NCI-H146 treated with DMSO at 0.1 percent for 48 hours (cell line): ENCODE data around the gene ZMYND11.

Source experiments
- DNase-seq: peaks from one replicate; lab custom pipeline; 2025; ENCODE audit not compliant: unreplicated experiment; lab: John Stamatoyannopoulos, UW

ZMYND11 gene

DNA sequence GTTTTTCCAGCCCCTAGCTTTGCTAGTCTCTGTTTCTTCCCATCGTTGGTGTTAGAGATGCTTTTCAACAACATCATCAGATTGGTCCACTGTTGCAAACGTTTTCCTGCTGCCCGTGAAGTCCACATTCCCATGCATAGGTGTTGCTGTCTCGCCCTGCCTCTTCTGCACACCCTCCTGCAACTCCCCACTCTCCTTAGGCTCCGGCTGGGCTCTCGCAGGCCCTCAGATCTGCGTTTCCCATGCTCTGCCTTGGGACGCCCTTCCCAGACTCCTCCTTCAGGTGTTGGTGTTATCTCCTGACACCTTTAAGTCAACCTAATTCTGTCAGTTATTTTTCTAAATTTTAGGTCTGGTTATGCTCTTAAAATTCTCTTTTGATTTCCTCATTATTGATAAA lies 55.0 kb downstream of the ZMYND11 start:
- no peak for DNase-seq

DNA sequence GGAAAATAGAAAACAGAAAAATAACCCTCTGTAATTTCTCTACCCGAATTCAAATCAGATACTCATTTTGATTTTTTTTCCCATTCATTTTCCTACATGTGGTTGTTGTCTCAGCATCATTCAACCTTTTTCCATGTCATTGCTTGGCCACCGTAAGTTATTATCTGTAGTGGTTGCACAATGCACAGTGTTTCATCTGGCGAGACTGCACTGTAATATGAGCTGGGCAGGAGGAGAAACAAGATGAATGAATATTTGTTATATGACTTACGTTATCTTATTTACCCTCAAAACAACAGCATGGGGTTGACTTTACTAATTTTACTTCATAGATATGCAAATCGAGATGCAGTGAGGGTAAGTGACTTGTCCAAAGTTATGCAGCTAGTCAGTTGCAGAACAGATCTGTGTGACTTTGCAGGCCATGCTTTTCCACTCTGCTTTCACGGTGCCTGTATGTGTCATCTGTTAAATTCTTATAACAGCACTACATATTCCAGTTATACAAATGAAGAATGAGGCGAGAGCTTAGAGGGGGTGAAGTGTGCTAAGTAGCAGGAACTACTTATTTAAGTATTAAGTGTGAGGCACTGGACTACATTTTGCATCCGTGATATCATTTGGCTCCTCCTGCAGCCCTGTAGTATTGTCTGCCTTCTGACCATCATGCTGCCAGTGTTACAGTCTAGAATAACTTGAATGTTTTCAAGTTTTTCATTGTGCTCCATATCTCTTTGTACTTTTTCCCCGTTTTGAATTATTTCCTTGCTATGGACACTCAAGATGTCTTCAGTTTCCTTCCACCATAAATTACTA lies 56.7 kb downstream of the ZMYND11 start:
- DNase-seq, result peak; percentile 59

DNA sequence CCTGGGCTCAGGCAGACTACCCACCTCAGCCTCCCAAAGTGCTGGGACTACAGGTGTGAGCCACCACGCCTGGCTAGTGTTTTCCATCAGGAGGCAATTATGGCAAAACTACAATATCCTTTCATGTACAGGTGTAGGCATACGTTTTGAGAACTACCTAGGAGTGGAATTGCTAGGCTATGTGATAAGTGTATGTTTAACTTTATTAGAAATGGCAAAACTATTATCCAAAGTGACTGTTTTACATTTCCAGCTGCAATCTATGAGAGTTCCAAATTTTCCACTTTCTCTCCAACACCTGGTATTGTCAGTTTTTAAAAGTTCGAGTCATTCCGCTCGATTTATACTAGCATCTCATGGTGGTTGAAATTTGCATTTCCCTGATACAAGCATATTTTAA lies 59.0 kb downstream of the ZMYND11 start:
- no peak for DNase-seq

DNA sequence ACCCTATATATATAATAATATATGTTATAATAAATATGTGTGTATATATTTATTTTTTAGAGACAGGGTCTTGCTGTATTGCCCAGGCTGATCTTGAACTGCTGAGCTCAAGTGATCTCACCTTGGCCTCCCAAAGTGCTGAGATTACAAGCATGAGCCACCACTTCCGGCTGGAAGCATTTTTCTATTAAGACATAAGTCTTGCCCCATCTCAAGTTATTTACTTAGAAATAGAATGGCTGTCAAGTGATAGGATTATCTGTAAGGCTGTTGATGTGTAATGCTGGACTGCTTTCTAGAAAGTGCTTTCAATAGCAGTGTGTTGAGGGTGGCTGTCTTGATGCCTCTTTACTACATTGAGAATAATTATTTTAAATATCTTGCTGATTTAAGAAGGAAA lies 65.2 kb downstream of the ZMYND11 start:
- DNase-seq, result no peak

DNA sequence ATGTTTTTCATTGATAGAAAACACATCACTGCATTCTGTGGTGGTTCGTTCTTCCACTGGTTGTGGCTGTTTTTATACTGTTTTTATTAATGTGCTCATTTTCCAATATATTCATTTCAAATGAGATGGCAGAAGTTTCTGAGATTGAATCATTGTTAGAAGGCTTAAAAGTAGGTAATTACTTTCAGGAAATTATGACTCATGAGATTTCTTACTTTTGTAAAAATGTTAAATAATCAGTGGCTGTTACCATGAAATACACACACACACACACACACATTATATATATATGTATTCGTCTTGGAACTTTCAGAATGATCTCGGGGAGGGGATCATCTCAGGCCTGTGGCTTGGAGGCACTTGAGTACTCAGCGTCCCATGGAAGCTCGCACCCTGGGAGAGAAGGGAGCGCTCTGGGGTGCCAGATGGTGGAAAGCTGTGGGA lies 66.1 kb downstream of the ZMYND11 start:
- no peak for DNase-seq

DNA sequence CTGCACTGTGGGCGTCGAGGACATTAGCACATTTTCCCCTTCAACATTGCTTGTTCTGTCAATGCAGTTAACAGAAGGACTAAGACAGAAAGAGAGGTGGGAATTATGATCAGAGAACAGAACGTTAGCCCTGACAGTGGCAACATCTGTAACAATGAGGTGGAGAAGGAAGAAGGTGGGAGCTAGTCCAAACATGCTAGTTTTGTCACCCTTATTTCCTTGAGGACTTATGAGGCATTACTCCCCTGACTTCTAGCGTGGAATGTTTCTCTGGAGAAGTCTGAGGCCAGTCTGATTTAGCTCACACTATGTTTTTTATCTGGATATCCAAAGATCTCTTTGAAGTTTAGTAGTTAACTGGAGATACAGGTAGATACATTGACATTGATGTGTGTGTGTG lies 73.4 kb downstream of the ZMYND11 start:
- no peak for DNase-seq

DNA sequence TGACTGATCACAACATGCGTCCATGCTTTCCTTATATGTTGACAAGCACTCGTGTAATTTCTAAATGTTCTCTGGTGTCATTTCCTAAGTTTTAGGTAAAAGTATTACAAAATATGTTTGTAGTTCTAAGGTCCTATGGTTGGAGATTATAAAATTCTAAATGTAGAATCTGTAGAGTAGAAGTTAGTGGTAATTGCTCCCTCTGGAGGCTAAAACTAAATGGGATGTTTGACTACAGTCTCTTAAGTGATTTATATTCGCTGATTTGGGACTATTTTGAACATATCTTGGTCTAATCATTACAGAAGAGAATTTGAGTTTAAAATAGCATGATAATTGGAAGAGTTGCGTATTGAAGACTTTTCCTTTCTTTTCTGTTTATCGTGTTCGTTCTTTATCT lies 74.1 kb downstream of the ZMYND11 start:
- DNase-seq, result no peak

DNA sequence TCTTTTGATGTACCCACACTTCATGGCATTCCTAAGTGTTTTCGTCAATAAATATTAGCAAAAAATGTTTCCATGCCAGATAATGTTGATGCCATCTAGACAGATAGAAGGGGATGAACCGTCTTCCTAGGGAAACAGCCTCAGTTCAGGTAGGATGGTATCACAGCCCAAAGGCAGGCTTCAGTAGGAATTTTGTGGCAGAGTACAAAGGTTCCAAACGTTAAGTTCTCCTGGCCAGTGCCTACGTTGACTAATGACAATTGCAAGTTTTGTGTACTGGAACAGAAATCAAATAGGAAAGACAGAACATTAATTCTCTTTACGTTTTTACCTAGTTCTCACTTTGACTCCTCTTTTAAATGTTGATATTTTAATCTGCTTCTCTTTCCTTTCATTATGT lies 75.0 kb downstream of the ZMYND11 start:
- no peak for DNase-seq

DNA sequence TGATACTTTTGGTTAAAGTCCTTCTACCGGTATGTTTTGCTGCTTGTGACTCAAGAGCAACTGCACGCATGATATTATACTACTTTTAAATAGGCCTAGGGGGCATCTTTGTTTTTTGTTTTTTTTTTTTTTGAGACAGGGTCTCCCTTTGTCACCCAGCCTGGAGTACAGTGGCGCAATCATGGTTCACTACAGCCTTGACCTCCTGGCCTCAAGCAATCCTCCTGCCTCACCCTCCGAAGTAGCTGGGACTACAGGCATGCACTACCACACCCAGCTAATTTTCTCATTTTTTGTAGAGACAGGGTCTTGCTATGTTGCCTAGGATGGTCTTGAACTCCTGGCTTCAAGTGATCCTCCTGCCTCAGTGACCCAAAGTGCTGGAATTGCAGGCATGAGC lies 80.2 kb downstream of the ZMYND11 start:
- DNase-seq, result no peak

DNA sequence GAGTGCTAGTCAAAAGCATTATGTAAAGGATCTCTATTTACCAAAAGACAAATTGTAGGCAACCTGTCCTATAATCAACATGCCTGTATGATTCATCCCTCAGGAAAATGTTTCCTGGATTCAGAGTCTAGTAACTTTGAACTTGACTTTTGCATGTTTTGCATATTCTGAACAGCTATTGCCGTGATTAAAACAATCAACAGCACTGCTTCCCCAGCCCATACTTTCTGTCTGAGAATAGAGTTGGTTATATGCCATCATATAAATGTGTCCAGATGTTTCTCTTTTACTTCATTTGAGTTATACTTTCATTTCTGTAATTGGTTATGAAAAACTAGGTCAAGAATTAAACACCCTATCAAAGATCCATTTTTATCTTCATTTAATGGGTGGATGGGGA lies 83.5 kb downstream of the ZMYND11 start:
- no peak for DNase-seq

DNA sequence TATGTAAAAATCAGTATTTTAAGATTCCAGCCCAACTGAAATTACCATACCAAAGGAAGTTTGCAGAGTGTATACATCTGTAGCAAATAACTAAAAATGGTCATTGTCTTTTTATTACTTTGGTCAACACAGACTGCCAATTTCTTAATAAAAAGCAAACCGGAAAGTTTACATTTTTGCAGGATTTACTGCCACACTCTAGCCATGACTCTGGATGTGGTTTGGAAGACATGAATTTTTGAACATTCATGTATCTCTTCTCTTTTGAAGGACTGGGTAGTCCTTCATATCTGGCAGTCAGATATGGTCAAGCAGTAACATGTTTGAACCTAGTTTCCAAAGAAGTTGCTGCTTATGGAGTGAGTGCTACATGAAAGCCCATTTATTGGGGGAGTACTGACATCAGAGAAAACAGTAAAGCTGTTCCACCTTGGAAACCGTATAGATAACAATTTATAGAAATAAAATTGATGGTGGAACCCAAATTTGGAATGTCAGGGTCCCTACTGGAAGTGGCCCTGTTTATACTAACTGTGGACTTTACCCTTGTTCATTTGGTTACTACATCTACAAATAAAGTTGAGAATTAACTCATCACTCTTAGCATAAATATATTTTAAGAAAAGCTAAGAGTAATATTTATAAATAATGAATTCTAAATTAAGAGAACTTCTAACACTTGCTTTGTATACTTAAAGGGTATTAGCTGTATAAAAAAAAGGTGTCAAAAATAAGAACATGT lies 84.6 kb downstream of the ZMYND11 start:
- no peak for DNase-seq

DNA sequence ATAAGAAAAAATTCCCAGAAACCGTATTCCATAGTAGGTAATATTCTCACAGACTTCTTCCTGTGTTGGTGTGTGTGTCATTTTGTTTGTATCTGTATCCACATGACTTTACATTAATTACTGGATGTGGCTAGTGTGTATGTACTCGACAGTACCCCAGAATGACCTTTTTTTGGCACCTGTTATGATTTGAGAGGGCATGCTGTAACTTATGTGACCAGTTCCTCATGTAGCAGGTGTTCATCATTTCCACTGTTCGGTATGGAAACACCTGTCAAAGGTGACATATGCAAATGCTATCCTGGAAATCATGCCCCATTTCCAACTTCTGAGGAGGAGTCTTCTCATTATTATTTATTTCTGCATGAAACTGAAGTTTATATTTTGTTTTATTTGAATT lies 89.3 kb downstream of the ZMYND11 start:
- DNase-seq, result peak; percentile 58

DNA sequence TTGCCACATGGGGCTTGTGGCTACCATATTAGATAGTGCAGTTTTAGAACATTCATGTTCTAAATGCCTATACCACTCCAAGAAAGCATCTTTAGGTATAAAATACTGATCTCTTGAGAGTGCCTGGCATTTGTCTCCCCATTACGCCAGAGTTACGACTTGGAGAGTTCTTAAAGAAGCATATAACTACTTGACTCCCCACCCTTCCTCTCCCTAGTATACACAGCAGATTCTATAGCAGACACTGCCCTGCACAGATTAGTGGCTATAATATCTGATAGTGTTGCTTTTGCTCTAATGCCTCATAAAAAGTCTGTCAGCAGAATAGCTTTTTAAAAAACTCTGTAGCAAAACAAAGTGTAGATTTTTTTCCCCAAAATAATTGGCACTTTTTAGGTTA lies 90.8 kb downstream of the ZMYND11 start:
- no peak for DNase-seq

DNA sequence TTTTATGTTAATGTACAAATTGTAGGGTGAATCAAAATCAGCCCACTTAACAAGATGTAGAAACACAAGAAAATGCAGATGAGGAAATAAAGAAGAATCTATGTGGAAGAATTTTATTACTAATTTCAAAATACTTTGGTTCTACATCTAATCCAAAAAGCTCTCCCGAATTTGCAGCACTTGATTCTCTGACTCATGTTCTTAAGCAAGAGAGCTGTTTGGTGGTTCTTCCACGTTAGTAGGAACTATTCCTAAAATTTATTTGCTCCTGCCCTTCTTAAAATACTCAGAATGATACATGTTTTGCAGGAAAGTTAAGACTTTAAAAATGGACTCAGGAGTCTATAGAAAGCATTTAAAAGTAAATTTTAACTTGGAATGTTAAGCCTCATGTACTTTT lies 91.8 kb downstream of the ZMYND11 start:
- DNase-seq, result no peak

DNA sequence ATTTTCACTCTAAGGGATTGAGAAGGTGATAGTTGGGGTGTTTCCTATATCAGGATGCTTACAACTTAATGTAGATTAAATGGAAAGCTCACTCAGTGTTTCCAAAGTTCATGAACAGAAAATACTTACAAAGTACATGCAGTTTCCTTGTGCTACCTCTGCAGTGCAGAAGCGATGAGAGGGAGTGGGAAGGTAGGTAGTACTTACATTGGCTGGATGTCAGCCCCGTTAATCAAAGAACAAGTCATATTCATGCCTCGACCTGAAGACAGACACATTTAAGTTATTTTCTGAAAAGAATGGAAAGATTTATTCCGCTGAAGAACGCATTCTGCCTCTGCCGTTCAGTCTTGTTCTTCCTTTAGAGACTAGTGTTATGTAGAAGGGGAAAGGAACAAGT lies 93.1 kb downstream of the ZMYND11 start:
- no peak for DNase-seq

DNA sequence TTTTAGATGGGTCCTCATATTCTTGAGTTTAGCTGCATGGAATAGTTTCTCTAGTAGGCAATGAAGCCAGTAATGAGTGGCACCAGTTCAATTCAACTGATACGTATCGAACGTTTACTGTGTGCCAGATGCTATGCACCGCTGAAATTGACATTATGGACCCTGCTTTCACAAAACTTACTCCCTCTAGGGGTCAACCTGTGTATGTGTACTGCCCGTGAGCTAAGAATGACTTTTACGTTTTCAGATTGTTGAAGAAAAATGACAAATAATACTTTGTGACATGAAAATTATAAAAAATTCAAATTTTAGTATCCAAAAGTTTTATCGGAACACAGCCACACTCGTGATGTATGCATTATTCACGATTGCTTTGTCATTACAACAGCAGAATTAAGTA lies 95.5 kb downstream of the ZMYND11 start:
- no peak for DNase-seq

DNA sequence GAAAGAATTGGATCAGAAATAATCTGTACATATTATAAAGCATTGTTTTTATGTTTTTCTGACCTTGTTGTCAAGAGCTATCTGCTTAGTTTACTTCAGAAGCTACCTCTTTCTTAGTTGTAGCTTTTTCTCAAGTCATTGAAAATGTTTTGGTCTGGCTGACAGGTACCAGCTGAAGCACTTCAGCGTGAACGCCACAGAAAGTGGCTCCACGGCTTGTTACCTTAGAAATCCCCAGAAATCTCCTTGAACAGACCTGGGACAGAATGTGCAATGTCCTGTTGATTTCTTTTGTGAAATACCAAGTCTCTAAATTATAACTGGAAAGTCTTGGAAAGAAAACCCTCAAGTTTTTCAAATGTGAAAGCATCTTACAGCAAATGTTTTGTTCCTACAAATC lies 96.8 kb downstream of the ZMYND11 start:
- DNase-seq, result no peak

DNA sequence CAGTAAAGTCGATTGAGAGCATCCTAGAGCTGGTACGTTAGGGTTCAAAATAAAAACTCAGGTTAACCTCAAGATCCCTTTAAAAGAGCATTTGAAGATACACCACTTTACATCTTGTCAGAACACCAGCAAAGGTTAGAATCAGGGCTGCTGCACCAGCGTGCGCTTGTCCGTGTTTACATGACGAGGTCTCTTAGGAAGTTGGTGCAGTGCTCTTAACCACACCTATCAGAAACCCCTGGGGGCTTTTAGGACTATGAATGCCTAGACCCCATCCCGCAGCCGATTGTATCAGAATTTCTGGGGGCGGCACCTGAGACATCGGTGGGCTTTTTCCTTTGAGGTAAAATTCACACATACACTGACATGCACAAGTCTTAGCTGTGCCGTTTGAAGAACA lies 97.6 kb downstream of the ZMYND11 start:
- no peak for DNase-seq

DNA sequence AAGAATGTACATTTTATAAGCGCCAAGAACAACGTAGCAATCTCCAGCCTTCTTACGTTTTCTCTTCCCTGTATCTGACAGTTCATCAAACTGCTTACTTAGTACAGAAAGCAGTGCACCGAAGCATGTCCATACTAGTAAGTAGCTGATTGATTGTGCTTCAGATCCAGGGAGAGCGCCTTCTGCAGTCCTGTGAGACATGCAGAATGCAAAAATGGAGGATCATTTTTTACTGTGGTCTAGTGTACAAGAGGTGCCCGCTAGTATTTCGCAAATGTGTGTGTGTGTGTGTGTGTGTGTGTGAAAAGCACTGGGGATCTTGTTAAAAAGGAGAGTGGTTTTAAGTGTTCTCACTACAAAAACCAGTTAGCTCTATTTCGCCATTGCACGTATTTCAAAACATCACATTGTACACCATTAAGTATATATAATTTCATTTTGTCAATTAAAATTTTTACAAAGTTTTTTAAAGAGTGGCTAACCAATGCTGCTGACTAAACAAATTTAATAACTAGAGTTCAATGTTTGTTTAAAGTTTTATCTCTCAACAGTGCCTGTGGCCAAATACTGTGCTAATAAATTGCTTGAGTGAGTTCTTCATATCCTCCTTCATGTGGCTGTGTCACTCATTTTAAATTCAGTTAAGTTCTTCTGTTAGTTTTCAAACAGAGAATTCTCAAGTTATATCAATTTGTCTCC lies 99.6 kb downstream of the ZMYND11 start:
- DNase-seq, result no peak

DNA sequence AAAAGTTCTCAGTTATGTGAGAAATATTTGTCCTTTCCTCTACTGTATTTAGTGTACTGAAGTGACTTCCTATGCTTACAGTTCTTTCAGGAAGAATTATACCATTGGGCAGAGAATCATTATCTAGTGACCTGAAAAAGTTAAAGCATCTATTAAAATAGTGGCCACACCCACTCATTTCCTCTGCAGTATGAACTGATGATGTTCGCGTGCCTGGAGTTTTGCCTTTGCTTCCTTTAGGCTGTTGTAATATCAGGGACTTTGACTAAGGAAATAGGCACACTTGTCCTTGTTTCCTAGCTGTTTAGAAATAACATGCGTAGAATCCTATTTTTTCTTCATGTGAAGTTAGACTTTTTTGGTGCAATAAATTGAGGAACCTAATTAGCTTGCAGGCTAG lies 100.7 kb downstream of the ZMYND11 start:
- no peak for DNase-seq

DNA sequence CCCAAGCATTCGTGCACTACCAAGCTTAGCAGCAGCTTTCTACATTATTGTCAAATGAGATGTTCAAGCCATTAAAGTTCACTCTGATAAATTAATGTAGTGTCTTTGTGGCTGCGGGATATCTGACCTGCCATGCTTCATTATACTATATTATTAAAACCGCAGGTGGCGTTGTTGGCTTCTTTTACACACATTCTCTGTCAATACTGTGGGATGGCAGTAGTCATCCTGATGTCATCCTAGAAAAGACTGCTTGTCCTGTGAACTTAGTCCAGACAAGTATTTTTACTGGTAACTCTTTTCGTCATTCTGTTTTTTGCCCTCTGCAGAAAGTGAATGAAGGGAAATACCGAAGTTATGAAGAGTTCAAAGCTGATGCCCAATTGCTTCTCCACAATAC lies 103.9 kb downstream of the ZMYND11 start:
- DNase-seq, result peak; percentile 68

DNA sequence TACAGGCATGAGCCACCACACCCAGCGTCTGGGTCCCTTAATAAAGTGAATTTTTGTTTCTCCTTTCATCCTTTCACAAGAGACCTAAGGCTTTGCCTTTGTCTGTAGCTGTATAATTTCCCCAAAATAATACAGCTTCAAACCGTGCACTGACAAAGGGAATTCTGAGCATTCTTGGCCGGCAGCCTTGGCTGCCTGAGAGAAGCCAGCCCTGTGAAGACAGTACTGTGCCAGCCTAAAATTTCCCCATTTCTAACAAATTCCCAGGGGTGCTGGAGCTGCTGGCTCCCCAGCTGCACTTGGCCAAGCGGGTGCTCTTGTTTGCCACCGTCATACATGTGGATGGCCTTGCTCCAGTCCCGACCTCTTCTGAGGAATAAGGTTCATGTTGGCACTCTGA lies 106.2 kb downstream of the ZMYND11 start:
- DNase-seq, result no peak
